GM12892 (cell line): ENCODE data around the gene CACNA1C.

Experiments
- DNase-seq: peaks from one replicate; pipeline ENCODE4 v3.0.0; 2011; ENCODE audit not compliant: insufficient read length
- FAIRE-seq: peaks from 2 replicates; lab custom pipeline; 2011; peaks lifted over from hg19 to GRCh38; lab: Jason Lieb, UNC
- POLR2A ChIP-seq: IDR thresholded peaks from 2 replicates; pipeline ENCODE4 v1.6.1; 2011; ENCODE audit warnings: low read depth, low read length, control low read depth
- POLR2AphosphoS5 ChIP-seq: IDR thresholded peaks from 2 replicates; pipeline ENCODE4 v1.6.1; 2011; ENCODE audit warnings: low read depth, low read length, control low read depth
- TAF1 ChIP-seq: IDR thresholded peaks from 2 replicates; pipeline ENCODE4 v1.6.1; 2011; ENCODE audit warnings: low read depth, mild to moderate bottlenecking, control low read depth, low read length, borderline replicate concordance

CACNA1C gene

DNA sequence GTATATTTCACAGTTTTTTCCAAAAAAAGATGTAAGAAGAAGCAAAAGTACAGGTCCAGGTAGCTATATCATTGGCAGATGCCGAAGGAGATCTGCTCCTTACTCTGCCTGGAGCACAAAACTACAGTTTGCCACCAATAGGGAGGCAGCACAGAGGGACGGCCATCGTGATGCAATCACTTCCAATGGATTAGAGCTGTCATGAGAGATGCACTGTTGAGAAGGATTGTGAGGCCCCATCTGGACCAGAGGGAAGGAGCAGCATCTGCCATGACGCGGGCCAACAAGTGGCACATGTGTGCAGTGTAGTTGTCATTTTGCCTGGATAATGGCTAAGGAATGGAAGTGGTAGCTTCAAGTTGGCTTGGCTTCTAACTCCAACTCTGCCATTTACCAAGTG is 423.2 kb downstream of the CACNA1C start:
- FAIRE-seq (no peak), DNase-seq (no peak)
- no peak for TF ChIP-seq POLR2AphosphoS5
- no peak for TF ChIP-seq TAF1
- no peak for TF ChIP-seq POLR2A

DNA sequence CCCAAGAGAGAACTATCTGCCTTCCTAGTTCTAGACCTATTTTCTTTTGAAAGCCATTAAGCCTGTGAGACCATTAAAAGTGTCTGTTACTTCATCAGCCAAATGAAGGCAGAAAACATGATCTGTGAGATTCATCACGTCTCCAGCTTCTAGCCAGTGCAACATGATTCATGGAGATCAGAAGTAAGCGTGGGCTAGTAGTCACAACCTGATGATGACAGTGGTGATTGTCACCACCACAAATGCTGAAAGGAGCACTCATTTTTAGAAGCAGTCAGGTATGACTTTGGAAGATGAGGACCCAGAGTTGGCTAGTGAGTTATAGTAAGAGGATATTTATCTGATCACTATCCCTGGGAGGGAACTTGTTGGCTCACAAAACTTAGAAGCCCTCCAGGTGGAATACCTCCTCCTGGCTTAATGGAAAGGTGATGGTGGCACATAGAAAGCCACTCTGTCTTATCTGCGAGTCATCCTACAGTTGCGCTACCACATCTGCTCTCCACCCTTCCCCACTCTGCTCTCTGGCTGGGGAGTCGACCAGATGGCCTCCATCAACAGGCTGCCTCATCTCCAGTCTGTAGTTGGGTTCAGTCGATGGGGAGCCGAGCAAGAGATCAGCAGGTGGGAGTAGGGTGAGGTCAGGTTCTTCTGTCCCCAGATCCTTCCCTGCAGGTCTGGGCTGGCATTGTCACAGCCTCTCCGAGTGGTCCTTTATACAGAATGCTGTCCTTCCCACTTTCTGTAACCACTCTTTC is 424.4 kb downstream of the CACNA1C start:
- no peak for TF ChIP-seq POLR2AphosphoS5
- no peak for TF ChIP-seq TAF1
- TF ChIP-seq POLR2A, result no peak
- FAIRE-seq (no peak), DNase-seq (no peak)

DNA sequence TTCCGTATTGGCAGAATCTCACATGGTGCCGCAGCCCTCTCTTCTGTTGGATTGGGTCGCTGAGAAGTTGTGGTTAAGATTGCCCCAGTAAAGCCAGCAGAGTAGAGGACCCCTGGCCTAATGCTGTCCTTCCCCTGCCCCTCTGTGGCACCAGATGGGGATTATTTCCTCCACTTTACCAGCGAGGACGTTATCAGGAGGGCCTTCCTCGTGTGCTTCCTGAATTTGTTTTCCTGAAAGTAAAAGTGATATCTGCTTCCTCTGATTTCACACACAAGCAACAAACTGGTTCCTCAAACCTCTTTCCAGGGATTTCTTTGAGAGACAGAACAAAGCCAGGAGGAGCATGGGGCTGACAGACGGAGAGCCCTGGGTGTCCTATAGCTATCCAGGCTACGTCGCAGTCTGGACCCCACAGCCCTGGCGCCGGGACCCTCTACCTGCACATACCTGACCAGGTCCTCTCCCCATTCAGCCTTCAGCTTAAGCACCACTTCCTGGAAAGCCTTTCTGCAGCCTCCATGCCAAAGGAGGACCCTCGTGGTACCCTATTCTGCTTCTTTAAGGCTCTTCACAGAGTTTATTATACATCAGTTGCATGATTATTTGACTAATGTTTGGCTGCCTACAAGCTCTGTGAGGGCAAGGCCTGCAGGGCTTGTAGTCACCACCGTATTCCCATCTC is 427.2 kb downstream of the CACNA1C start:
- FAIRE-seq (no peak), DNase-seq (no peak)
- TF ChIP-seq POLR2AphosphoS5 (no peak), TAF1 (no peak), POLR2A (no peak)

DNA sequence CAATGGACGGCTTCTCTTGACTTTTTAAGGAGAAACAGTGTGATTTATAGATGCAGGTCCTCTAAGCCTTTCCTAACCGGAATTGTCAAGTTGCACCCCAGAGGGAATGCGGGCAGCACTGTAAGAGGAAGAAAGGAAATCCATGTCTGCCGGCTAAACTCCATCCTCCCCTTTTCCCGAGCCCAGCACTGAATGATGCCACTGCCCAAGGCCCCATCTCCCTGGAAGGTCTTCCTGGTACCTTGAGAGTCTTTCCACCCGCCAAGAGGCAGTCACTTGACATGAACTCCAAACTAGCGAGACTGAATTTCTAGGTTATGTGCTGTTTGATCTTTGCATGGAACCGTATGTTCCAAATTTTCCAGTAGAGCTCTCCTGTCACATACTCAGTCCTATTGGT is 428.6 kb downstream of the CACNA1C start:
- no peak for FAIRE-seq
- DNase-seq, result no peak
- no peak for TF ChIP-seq POLR2AphosphoS5
- TF ChIP-seq TAF1, result no peak
- no peak for TF ChIP-seq POLR2A

DNA sequence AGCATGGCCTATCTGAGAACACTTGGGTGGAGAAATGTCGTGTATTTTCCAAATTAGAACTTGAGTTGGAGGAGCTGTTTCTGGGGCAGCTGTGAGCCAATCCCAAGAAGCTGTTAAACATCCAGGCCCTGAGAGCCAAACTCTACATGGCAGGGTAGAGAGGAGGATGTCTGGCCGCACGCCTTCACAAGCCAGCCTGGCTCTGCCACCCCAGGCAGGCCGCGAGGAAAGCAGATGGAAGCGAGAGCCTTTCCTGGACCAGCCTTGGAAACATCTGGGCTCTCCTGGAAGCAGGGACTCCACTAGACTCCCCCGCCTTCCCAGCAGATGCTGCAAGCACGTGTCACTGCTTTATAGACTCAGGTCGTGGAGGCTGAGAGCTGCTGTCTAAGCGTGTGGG is 429.2 kb downstream of the CACNA1C start:
- no peak for DNase-seq

DNA sequence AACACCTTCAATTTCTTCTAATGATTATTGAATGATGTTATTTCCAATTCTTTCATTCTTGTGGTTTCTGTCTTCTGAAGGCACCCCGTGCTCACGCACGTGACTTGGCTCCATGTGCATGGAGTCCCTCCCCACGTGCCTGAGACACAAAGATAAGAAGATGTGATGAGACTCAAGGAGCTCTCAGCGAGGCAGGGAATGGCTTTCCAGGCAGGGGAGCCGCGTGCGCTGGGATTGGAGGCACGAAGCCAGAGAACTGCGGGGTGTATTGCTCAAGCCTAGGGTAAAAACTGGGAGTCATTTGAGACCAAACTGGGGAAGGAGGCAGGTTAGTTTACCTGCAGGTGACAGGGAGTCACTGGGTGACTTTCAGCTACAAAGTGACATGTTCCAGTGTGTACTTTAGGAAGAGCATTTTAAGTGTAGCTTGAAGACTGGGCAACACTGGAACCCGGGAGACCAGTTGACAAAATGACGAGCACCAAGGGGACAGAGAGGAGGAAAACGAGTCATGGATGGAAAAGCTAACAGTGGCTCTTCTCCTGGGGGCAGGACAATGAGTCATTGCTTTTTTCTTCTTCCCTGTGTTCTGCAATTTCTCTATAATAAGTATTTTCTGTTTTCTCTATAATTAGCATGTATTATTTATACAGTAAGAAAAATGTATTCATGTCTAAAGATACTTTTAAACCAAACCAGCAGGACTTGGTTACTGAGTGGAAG is 430.3 kb downstream of the CACNA1C start:
- no peak for FAIRE-seq
- DNase-seq, result no peak
- no peak for TF ChIP-seq POLR2AphosphoS5

More for the DNA sequence above, 429.2 kb downstream of the CACNA1C start:
- TF ChIP-seq TAF1, result no peak
- no peak for TF ChIP-seq POLR2AphosphoS5
- TF ChIP-seq POLR2A, result no peak
- no peak for FAIRE-seq

DNA sequence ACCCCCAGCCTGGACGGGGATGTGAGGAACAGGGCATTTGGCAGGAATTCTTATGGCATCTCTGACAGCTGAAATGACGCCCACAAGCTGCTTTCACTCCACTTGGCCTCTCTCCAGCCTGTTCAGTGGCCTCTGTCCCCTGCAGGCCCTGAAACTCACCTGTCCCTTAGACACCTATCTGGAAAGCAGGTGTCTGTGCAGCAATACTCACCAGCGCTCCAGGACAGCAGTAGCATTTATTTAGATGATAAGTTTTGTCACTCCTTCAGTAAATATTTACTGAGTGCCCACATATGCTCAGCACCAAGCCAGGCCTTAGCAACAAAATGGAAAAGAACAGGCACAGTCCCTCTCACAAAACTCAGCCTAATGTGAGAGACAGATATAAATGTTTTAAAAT is 430.9 kb downstream of the CACNA1C start:
- TF ChIP-seq POLR2AphosphoS5 (no peak), TAF1 (no peak), POLR2A (no peak)
- DNase-seq (no peak), FAIRE-seq (no peak)

DNA sequence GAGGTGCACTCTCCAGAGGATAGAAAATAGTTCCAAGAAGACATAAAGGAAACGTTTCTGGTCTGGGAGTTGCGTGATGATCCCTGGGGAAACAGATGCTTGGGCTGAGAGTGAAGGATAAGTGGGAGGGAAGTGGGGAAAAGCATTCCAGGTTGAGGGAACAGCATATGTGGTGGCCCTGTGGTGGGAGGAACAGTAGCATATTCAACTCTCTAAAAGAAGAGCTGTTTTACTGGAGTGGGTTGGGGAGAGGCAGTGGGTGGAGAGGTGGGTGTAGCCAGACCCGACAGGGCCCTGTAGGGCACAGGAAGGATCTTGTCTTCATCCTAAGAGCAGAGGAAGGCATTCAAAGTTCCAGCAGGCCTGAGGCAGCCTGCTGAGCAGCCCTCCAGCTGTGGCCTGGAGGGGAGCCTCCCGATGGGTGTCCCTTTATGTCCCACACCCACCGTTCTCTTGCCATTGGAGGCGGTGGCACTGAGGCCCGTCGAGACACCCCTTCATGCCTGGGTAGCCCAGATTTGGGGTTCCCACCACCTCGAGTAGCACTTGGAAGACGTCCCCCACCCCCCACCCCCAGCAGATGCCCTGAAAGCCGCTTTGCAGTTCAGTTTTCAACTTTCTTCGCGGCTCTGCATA is 431.5 kb downstream of the CACNA1C start:
- TF ChIP-seq POLR2A, result no peak
- no peak for TF ChIP-seq POLR2AphosphoS5
- TF ChIP-seq TAF1, result no peak
- FAIRE-seq (no peak), DNase-seq (no peak)

DNA sequence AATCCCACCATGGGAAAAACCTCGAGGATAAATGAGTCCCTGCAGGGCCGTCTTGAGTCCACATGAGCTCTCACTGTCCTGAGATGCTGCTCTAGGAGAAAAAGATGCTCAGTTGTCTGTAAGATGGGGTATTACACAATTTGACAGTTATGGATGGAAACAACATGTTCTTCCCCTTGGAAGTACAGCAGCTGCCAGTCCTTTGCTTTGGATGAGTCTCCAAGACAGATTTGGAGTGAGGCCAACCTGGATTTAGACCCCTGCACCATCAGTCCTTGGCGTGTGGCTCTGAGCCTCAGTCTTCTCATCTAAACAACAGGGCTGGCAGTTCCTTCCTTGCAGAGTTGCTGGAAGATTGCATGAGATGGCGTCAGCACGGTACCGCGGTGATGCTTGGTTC is 432.9 kb downstream of the CACNA1C start:
- DNase-seq (no peak), FAIRE-seq (no peak)

DNA sequence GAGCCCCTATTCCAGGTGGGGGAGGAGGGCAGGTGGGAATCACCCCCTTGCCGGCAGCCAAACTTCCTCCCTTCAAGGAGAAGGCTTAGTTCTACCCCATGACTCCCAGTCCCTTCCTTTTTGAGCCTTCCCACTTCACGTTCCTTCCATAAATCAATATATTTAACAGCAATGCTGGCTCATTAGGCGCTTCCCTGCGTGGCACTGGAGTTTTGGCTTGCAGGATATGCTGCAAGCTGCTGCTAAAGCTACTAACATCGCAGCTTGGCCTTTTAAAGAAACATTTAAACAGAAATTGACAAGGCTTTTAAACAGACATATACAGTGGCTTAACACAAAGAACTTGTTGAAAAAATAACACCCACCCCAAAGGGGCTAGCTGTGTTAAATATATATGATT is 434.0 kb downstream of the CACNA1C start:
- FAIRE-seq (no peak), DNase-seq (no peak)
- TF ChIP-seq POLR2A (no peak), TAF1 (no peak), POLR2AphosphoS5 (no peak)

More for the DNA sequence above, 432.9 kb downstream of the CACNA1C start:
- no peak for TF ChIP-seq POLR2A
- no peak for TF ChIP-seq POLR2AphosphoS5
- no peak for TF ChIP-seq TAF1

DNA sequence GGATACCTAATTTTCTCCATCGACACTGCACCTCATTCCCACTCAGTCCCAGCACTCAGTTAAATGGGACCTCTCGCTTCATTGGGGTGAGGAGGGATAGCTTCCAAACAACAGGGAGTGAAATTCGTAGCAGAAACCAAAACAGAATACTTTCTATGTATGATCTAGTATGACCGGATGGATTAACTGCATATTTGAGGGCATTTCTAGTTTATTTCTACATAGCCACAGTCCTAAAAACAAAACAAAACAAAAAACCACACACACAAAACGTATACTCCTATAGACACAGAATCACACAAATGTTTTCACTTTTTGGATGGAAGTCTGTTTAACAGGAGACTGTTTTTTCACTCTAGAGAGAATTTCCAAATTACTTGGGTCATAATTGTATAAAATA is 434.5 kb downstream of the CACNA1C start:
- DNase-seq (no peak), FAIRE-seq (no peak)
- no peak for TF ChIP-seq TAF1
- TF ChIP-seq POLR2AphosphoS5, result no peak
- no peak for TF ChIP-seq POLR2A

DNA sequence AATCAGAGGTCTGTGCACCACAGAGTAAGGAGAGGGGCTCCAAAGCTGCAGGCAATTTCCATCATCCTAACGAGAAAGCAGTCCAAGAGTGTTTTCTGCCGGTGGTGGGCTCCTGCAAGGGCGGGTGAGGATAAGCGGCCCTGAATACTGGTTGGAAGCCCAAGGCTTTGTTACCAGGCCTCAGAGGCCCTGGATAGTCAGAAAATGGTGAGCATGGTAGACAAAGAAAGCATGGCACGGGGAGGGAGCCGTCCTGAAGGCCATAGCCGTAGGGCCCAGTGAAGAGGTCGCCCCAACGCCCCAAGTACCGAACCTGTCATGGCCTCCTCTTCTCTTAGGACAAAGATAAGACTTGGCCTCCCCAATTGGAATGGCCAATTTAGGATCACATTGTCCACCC is 435.3 kb downstream of the CACNA1C start:
- FAIRE-seq (no peak), DNase-seq (no peak)

More for the DNA sequence above, 435.3 kb downstream of the CACNA1C start:
- TF ChIP-seq POLR2A (no peak), TAF1 (no peak), POLR2AphosphoS5 (no peak)
